Measurements from ENCODE around the gene TDRD3. TPM values are rescaled to one million over a fixed set of nuclear protein-coding genes. Genes with fewer than 3 reads are reported as not detected.
A peak's percentile ranks its signal among the peaks of the same experiment; 100 is the strongest.

Gene TDRD3
- polyA plus RNA-seq, 10 donors, result 22.5 to 43.6 (median 34.0) TPM

DNA sequence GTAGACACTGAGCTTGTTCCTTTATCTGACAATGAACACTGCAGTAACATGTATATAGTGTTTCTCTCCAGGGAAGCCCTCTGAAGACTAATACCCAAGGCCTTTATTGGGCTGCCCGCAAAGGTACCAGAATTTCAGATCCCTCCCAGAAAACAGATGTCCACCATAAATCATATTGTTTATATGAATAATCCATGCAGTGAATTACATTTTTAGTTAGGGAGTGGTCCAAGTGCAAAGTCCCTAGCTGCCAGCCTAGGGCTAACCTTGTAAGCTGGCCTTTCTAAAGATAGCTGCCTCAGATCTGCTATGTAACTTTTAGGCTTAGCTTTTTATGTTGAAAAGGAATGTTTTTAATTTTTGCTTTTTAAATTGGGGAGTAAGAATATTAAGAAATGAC is 44.7 kb downstream of the TDRD3 start:
- no peak for DNase-seq

- peak; percentile 47 to 70 (median 48) for DNase-seq
These were observed 52.0 kb downstream of the TDRD3 start for GRCh38 chr13:60448907-60449510.

DNA sequence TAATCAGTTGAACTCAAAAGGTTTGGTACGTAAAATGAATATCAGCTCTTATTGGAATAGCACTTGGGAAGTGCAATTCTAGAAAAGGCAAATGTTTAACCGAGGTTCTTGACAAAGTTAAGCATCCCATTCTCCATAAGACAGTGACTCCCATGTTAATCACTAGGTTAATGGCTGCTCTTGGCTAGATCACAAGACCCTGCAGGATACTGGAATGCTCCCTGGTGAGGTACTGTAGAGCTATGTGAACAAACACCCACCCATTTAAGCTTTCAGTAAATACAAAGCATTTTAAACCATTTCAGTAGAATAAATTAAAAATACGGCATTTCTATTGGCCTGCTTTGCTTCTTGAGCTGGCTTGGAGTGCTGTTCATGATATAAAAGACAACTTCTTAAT is 56.5 kb downstream of the TDRD3 start:
- no peak for DNase-seq

DNA sequence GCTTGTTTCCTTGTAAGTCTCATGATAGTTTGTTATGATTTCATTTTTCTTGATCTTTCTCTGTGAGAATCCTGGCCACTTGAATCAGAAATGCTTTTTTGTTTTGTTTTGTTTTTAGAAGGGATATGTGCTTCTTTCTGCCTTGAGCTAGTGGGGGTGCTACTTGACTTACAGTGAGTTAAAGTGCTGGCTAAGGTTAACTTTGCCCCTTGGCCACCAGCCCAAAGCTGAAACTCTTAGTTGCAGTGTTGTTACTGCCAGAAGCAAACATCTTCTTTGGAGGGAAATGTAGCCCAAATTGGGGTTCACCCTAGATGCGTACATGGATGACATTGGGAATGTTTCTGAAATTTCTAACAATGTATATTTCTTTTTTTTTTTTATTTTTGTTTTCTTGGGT is 57.4 kb downstream of the TDRD3 start:
- no peak for DNase-seq

- no peak for DNase-seq
These were observed 66.8 kb downstream of the TDRD3 start for GRCh38 chr13:60463787-60464186.

DNA sequence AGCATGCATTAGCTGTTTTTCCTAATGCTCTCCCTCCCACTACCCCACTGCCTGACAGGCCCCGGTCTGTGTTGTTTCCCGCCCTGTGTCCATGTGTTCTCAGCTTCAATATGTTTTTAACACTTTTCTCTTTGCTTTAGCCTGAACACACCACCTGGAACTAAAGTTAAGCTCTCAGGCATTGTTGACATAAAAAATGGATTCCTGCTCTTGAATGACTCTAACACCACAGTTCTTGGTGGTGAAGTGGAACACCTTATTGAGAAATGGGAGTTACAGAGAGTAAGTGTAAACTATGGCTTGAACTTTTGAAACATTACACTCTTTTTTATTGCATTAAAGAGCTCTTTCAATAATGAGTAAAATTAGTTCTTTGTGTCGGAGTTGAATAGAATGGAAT is 70.1 kb downstream of the TDRD3 start:
- DNase-seq, result no peak

DNA sequence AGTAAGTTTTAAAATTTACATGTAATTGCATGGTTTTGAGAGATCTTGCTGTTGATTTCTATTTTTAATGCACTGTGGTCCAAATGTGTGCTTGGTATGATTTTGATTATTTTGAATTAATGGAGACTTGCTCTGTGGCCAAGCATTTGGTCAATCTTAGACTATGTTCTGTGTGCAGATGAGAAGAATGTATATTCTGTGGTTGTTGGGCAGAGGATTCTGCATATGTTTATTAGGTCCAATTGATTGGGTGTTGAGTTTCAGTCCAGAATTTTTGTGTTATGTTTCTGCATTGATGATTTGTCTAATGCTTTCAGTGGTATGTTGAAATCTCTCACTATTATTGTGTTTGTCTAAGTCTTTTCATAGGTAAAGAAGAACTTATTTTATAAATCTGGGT is 82.3 kb downstream of the TDRD3 start:
- no peak for DNase-seq

- DNase-seq, result no peak
These were observed 85.0 kb downstream of the TDRD3 start for GRCh38 chr13:60482012-60482411.

DNA sequence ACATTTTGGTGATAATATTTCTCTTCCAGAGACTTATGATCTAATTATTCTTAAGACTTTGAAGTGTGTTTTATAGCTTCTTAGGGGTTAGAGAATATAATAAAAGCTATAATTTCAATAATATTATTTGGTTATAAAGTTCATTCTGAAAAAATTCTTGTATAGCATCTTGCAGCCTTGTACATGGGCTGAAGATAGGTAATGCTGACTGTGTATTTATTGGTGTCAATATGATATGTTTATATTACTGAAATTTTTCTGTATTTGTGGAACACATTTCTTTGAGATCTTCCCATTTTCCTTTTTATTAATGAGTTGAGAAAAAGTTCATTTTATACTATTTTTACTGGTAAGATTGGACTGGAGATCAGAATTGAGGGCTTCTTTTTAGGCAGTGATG is 87.8 kb downstream of the TDRD3 start:
- no peak for DNase-seq

- DNase-seq, result no peak
These were observed 94.5 kb downstream of the TDRD3 start for GRCh38 chr13:60491531-60491930.

DNA sequence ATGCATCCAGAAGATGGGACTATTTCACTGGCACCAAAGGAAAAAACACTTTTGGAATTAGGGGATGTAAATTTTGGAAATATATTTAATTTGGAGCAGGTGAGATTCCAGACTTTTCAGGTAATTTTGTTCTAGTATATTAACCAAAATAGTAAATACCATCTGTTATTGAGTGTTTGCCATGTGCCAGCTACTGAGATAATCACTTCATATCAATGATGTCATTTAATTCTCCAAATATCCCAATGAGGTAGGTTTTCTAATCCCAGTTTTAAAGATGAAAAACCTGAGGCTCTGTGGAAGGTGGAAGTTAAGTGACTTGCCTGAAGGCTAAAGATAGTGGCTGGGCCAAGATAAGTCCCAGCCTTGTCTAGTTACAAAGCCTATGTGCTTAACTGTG is 95.2 kb downstream of the TDRD3 start:
- DNase-seq, result no peak

DNA sequence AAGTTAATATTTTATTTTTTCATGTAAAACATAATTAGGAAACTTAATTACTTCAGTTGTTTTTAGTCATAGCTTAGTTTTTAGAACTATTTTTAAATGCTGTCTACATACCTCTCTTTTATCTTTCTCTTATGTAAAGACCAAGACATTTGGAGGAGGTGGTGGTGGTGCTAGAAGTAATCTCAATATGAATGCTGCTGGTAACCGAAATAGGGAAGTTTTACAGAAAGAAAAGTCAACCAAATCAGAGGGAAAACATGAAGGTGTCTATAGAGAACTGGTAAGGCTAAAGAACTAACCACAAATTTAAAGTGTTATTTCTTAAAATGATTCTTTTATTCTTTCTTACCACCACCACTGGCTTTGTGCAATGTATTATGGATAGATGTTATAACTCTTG is 97.3 kb downstream of the TDRD3 start:
- DNase-seq, result no peak

GRCh38 chr13:60501236-60501635 is 104.2 kb downstream of the TDRD3 start:
- DNase-seq, result no peak

DNA sequence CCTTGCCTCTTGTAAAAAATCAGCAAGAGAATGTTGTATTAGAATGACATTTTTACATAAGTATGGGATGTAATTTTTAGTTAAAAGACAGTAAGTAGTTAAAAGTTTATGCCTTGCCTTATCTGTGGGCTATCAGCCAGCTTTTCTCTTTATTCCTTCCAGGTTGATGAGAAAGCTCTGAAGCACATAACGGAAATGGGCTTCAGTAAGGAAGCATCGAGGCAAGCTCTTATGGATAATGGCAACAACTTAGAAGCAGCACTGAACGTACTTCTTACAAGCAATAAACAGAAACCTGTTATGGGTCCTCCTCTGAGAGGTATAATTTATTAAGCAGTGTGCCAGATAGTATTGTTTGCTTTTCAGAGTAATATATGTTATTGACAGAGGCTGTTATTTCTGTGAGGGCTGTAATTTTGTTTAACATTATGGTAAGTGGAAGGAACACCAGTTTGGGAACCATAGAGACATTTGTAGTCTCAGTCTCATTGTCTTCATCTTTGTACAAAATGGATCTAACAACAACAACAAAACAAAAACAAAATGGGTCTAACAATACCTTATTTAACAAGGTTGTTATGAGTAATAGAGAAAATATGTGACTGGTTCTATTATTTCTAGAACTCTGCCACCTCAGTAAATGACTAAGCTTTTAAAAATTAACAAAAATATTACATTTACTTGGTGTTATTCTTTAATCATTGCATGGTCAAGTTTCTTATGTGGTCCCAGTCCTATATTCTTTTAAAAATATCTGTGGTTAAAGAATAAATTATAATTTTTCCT is 112.8 kb downstream of the TDRD3 start:
- DNase-seq, result no peak

DNA sequence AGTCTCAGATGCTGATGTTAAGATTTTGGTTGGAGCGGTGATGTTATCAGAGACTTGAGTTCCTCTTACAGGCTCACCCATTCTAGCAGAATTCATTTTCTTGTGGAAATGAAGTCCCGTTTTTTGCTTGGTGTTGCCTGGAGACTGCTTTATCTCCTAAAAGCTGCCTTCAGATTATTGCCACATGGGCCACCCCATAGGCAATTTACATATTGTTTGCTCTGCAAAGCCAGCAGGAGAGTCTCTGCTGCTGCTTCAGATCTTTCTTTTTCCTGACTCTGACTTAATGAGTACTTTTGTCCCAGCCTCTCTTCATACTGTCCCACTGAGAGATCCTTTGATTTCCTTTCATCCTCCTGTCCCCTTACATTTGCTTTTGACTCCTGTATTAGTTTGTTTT is 114.6 kb downstream of the TDRD3 start:
- DNase-seq, result no peak

DNA sequence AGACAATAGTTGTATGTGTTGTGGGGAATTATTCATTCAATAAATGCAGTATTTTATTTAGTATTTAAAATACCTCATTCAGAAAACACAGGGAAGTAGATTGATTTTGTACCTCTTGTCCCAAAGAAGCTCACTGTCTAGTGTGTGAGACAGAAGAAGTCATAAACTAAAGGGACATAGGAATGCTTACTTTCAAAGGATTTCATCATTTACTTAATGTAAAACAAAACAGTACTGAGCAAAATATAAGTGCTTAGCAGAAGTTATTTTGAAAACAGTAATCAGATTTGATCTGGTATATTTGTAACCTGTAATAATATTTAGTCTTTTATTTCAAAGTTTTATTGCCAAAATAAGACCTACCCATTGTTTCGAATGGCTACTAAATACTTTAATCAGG is 117.9 kb downstream of the TDRD3 start:
- no peak for DNase-seq

DNA sequence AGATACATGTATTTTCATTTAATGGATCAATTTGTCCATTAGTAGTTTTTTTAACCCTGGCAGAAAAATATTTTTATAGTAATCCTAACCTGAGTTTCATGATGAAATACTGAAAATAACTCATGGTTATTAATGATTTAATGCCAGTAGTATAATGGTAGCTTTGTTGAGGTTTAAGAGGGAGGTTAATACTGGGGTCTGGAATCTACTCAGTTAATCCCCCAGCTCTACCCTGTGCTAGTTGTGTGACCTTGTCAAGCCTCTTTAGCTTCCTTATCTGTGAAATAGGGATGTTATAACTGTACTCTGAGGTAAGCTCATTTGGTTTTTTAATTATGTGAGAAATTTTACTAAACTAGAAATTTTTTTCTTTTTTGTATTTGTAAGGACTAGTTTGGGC is 122.5 kb downstream of the TDRD3 start:
- no peak for DNase-seq

- no peak for DNase-seq
These were observed 124.0 kb downstream of the TDRD3 start for GRCh38 chr13:60520902-60521569.

GRCh38 chr13:60538566-60538965 is 141.5 kb downstream of the TDRD3 start:
- DNase-seq, result no peak

DNA sequence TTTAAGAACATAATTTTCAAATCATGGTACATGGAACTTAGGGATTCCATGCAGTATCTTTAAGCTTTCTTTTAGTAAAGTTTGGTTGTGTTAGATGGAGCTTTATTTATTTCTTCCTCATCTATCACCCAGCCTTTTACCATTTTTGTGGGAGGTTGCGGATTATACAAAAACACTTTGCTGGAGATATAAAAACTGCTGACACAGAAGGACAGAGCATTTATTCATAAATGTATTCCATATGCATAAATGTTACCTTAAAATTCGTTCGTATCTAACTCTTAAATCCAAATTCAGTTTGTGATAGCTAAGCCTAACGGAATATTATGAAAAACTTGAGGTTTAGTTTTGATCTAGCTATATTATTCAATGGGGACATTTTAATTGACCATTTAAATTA is 143.3 kb downstream of the TDRD3 start:
- DNase-seq, result no peak

DNA sequence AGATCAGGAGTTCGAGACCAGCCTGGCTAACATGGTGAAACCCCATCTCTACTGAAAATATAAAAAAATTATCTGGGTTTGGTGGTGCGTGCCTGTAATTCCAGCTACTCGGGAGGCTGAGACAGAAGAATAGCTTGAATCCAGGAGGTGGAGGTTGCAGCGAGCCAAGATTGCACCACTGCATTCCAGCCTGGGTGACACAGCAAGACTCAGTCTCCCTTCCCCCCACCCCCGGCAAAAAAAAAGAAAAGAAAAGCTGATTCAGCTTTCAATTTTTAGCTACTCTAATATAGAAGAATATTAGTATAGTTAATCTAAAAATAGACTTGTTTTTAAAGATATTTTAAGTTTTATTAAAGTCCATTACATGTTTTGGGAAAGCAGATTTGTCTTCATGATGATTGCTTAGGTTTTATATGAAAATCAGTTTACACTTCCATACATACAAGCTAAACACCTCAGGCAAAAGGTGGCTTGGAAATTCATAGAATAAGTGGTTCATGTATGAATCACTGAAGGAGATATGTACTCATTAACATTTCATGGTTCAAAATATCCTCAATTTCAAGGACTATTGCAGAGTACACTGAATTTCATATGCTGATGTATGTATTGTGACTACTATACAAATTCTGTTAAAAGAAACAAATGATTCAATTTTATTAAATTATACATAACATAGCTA is 165.2 kb downstream of the TDRD3 start:
- no peak for DNase-seq

- DNase-seq, result no peak
These were observed 174.6 kb downstream of the TDRD3 start for GRCh38 chr13:60571571-60571970.

Measured in muscle of back (tissue), 11 donors.